Naive thymus-derived CD4-positive, alpha-beta T cell (primary cell): ENCODE results near the gene TFRC. TPM values are rescaled to one million over a fixed set of nuclear protein-coding genes. Genes with fewer than 3 reads are reported as not detected.
"Not testable (repeated sequence)": the region's sequence is repeated elsewhere in the genome, so short reads cannot be mapped to it uniquely, and the experiment has no call there.

ENCODE experiments used
- ATAC-seq: fragments of 150-1000 bp; cut with Tn5 transposase; 2 replicates; pipeline ENCODE4 v1.10.0; 2021; ENCODE audit warnings: mild to moderate bottlenecking, moderate library complexity
- CTCF ChIA-PET: fragments of 350-600 bp; sonication (Branson Sonifier 250); formaldehyde crosslinking; loops from one replicate; lab custom pipeline; 2021; ENCODE audit warnings: antibody characterized with exemption; lab: Charles Lee
- POLR2A ChIA-PET: fragments of 350-600 bp; sonication (Branson Sonifier 250); formaldehyde crosslinking; loops from one replicate; lab custom pipeline; 2021; ENCODE audit warnings: antibody characterized with exemption, inconsistent platforms; lab: Charles Lee
- DNase-seq, 9 donors: peaks; one replicate each; pipeline versions ENCODE4 v3.0.0 to v3.0.0-alpha.2; 2020 to 2022; ENCODE audit warnings: mixed read lengths in 1 of 9
- H3K27ac ChIP-seq: one replicate; pipeline ENCODE4 v1.7.0; 2013; ENCODE audit warnings: mild to moderate bottlenecking, low read depth, low read length, moderate library complexity
- H3K27me3 ChIP-seq, 2 donors: one replicate each; pipeline ENCODE4 v1.7.0; 2013; ENCODE audit warnings: low read length in 2 of 2, mild to moderate bottlenecking in 2 of 2, moderate library complexity in 2 of 2; ENCODE audit not compliant: control insufficient read depth in 2 of 2, insufficient read depth in 2 of 2
- H3K36me3 ChIP-seq, 3 experiments: 1 replicate in 2 of 3; 2 replicates in 1 of 3; pipeline ENCODE4 v1.7.0; 2013; ENCODE audit warnings: low read length in 3 of 3, mild to moderate bottlenecking in 3 of 3, moderate library complexity in 1 of 3; ENCODE audit not compliant: insufficient read depth in 3 of 3, control insufficient read depth in 2 of 3
- H3K4me1 ChIP-seq, 2 donors: one replicate each; pipeline ENCODE4 v1.7.0; 2013; ENCODE audit warnings: low read length in 2 of 2, mild to moderate bottlenecking in 2 of 2, moderate library complexity in 1 of 2; ENCODE audit not compliant: control insufficient read depth in 2 of 2, insufficient read depth in 2 of 2
- H3K4me3 ChIP-seq: 2 replicates; pipeline ENCODE4 v1.7.0; 2013; ENCODE audit warnings: mild to moderate bottlenecking, low read length
- H3K9me3 ChIP-seq, 3 experiments: 1 replicate in 2 of 3; 2 replicates in 1 of 3; pipeline ENCODE4 v1.7.0; 2013; ENCODE audit warnings: low read length in 3 of 3; ENCODE audit not compliant: control insufficient read depth in 2 of 3
- H3K27ac Mint-ChIP-seq, 9 donors: one replicate each; pipeline ENCODE4 v1.8.0; 2020 to 2022; ENCODE audit warnings: mixed read lengths in 9 of 9, mild to moderate bottlenecking in 8 of 9, moderate library complexity in 5 of 9, inconsistent platforms in 2 of 9
- H3K27me3 Mint-ChIP-seq, 5 donors: one replicate each; pipeline ENCODE4 v1.8.0; 2021 to 2022; ENCODE audit warnings: mixed read lengths in 5 of 5, mild to moderate bottlenecking in 1 of 5
- H3K36me3 Mint-ChIP-seq, 5 donors: one replicate each; pipeline ENCODE4 v1.8.0; 2020 to 2022; ENCODE audit warnings: mixed read lengths in 5 of 5, mild to moderate bottlenecking in 3 of 5, inconsistent platforms in 1 of 5
- H3K4me1 Mint-ChIP-seq, 7 donors: one replicate each; pipeline ENCODE4 v1.8.0; 2020 to 2022; ENCODE audit warnings: mixed read lengths in 7 of 7, mild to moderate bottlenecking in 3 of 7, inconsistent platforms in 1 of 7
- H3K4me3 Mint-ChIP-seq, 10 donors: one replicate each; pipeline ENCODE4 v1.8.0; 2020 to 2022; ENCODE audit warnings: mild to moderate bottlenecking in 10 of 10, mixed read lengths in 10 of 10, moderate library complexity in 6 of 10, inconsistent platforms in 2 of 10
- H3K9me3 Mint-ChIP-seq, 11 donors: one replicate each; pipeline ENCODE4 v1.8.0; 2020 to 2022; ENCODE audit warnings: mixed read lengths in 11 of 11, mild to moderate bottlenecking in 4 of 11, inconsistent platforms in 1 of 11, moderate library complexity in 1 of 11
- intact Hi-C, 2 donors: fragments of 100-400 bp; cut with micrococcal nuclease; formaldehyde crosslinking; loops; one replicate each; pipeline ENCODE4 v1.15.1; 2023
- polyA plus RNA-seq, 2 donors: library from polyadenylated mRNA; unstranded; fragments of 300-500 nt; fragmentation: Illumina TruSeq; gene quantifications; one replicate each; pipeline ENCODE4 v1.2.3, GENCODE V29; 2021
- total RNA-seq, 6 experiments: library from RNA in 5 of 6; stranded (reverse) in 5 of 6; gene quantifications; 1 replicate in 5 of 6; 2 replicates in 1 of 6; pipeline ENCODE4 v1.2.3 and lab custom pipeline; 2021 to 2026

The TFRC gene
- total and polyA plus RNA-seq, 7 experiments from 2014 or later, result 12.6 to 417 (median 60.2) TPM

GRCh38 chr3:196108075-196108743, 26.3 kb upstream of the TFRC start:
- CTCF ChIA-PET, result no interaction called here
- POLR2A ChIA-PET, result no interaction called here

GRCh38 chr3:196104707-196105106, 22.8 kb upstream of the TFRC start:
- H3K27ac Mint-ChIP-seq, intact Hi-C loops, H3K36me3 ChIP-seq, H3K9me3 ChIP-seq, H3K27ac ChIP-seq, H3K9me3 Mint-ChIP-seq, ATAC-seq, H3K36me3 Mint-ChIP-seq, CTCF ChIA-PET, H3K4me1 ChIP-seq, H3K27me3 Mint-ChIP-seq, POLR2A ChIA-PET, H3K4me3 Mint-ChIP-seq, H3K4me1 Mint-ChIP-seq, H3K27me3 ChIP-seq, H3K4me3 ChIP-seq, DNase-seq: not testable (repeated sequence)

More at GRCh38 chr3:196108075-196108743, 26.3 kb upstream of the TFRC start:
- peaks cover 0 to 5% (median 0%) of the 10 kb centered on the region in 11 donors for H3K9me3 Mint-ChIP-seq
- ATAC-seq, result no peak
- no peaks in the 10 kb centered on the region for H3K27me3 ChIP-seq
- H3K4me3 ChIP-seq, result no peak overlapping the region
- no peak overlapping the region for H3K27ac ChIP-seq
- intact Hi-C loops, result no loop called here
- H3K4me1 Mint-ChIP-seq, result peaks cover 0 to 25% (median 10%) of the 10 kb centered on the region in 7 donors
- H3K36me3 Mint-ChIP-seq, result peaks cover 0 to 1% (median 0%) of the 10 kb centered on the region in 5 donors
- H3K27ac Mint-ChIP-seq, result no peak overlapping the region
- H3K4me3 Mint-ChIP-seq, result no peak overlapping the region
- H3K36me3 ChIP-seq, result no peaks in the 10 kb centered on the region
- no peaks in the 10 kb centered on the region for H3K9me3 ChIP-seq
- no peak for DNase-seq
- H3K4me1 ChIP-seq, result no peaks in the 10 kb centered on the region
- no peaks in the 10 kb centered on the region for H3K27me3 Mint-ChIP-seq

- H3K4me1 ChIP-seq, intact Hi-C loops, H3K9me3 Mint-ChIP-seq, POLR2A ChIA-PET, H3K27me3 Mint-ChIP-seq, H3K27me3 ChIP-seq, H3K36me3 ChIP-seq, H3K36me3 Mint-ChIP-seq, ATAC-seq, H3K9me3 ChIP-seq, H3K4me3 ChIP-seq, CTCF ChIA-PET: not testable (repeated sequence)
- DNase-seq, result peak in 1 of 9 donors; percentile 17
- Mint-ChIP-seq H3K27ac (peak overlapping the region in 7 of 9 donors; percentile 45 to 83 (median 73)), H3K4me1 (peaks cover 0 to 21% (median 11%) of the 10 kb centered on the region in 7 donors), H3K4me3 (peak overlapping the region in 4 of 10 donors; percentile 22 to 42 (median 32))
- H3K27ac ChIP-seq, result peak overlapping the region; percentile 3
These were observed 16.6 kb upstream of the TFRC start for GRCh38 chr3:196098365-196098980.

- Mint-ChIP-seq H3K36me3 (peaks cover 0 to 3% (median 0%) of the 10 kb centered on the region in 5 donors), H3K9me3 (peaks cover 0 to 6% (median 0%) of the 10 kb centered on the region in 11 donors), H3K4me3 (peak overlapping the region in 1 of 10 donors; percentile 35), H3K4me1 (peaks cover 0 to 21% (median 12%) of the 10 kb centered on the region in 7 donors), H3K27me3 (no peaks in the 10 kb centered on the region), H3K27ac (peak overlapping the region in 7 of 9 donors; percentile 33 to 83 (median 75))
- DNase-seq (no peak), ATAC-seq (no peak)
- H3K9me3 ChIP-seq, result no peaks in the 10 kb centered on the region
- H3K4me3 ChIP-seq, result no peak overlapping the region
- intact Hi-C loops, result no loop called here
- no peaks in the 10 kb centered on the region for H3K36me3 ChIP-seq
- no peak overlapping the region for H3K27ac ChIP-seq
- H3K4me1 ChIP-seq, result peaks cover 0 to 4% of the 10 kb centered on the region in 2 donors
- ChIA-PET POLR2A (interaction anchor here (0.9 kb wide), 1 partner anchor 16 kb away, joined by 3 read pairs; no protein-coding TSS in a partner anchor), CTCF (no interaction called here)
- H3K27me3 ChIP-seq, result no peaks in the 10 kb centered on the region
These were observed 15.7 kb upstream of the TFRC start for GRCh38 chr3:196097373-196098154.

- Histone ChIP-seq H3K9me3 (no peaks in the 10 kb centered on the region), H3K27me3 (no peaks in the 10 kb centered on the region), H3K27ac (no peak overlapping the region), H3K4me3 (no peak overlapping the region), H3K36me3 (no peaks in the 10 kb centered on the region), H3K4me1 (peaks cover 0 to 4% of the 10 kb centered on the region in 2 donors)
- H3K4me1 Mint-ChIP-seq, result peaks cover 0 to 21% (median 13%) of the 10 kb centered on the region in 7 donors
- DNase-seq (no peak), ATAC-seq (no peak)
- H3K27me3 Mint-ChIP-seq, result no peaks in the 10 kb centered on the region
- intact Hi-C loops, result no loop called here
- peaks cover 0 to 3% (median 0%) of the 10 kb centered on the region in 11 donors for H3K9me3 Mint-ChIP-seq
- peak overlapping the region in 4 of 9 donors; percentile 19 to 75 (median 56) for H3K27ac Mint-ChIP-seq
- no peaks in the 10 kb centered on the region for H3K36me3 Mint-ChIP-seq
- ChIA-PET POLR2A (interaction anchor here (1.2 kb wide), 1 partner anchor 16 kb away, joined by 4 read pairs; no protein-coding TSS in a partner anchor), CTCF (interaction anchor here (1.0 kb wide), 1 partner anchor 23 kb away, joined by 4 read pairs; no protein-coding TSS in a partner anchor)
- H3K4me3 Mint-ChIP-seq, result no peak overlapping the region
These were observed 14.6 kb upstream of the TFRC start for GRCh38 chr3:196096382-196096953.
